Tibial nerve (tissue), 4 donors: ENCODE data around the gene NOS1AP. TPM values are rescaled to one million over a fixed set of nuclear protein-coding genes. Genes with fewer than 3 reads are reported as not detected.

Experiments used
- DNase-seq, 2 donors: peaks; one replicate each; pipeline ENCODE4 v3.0.0-alpha.2; 2019; ENCODE audit warnings: low spot score in 2 of 2
- H3K27ac ChIP-seq, 4 donors: fragments of 200-600 bp; sonication (generic) in 3 of 4; one replicate each; pipeline ENCODE4 v1.5.1; 2017 to 2019; ENCODE audit warnings: mild to moderate bottlenecking in 1 of 4
- H3K27me3 ChIP-seq, 2 donors: fragments of 200-600 bp; sonication (generic) in 1 of 2; one replicate each; pipeline versions ENCODE4 v1.5.1 to v1.6.0; 2017 to 2019
- H3K36me3 ChIP-seq, 3 donors: fragments of 200-600 bp; sonication (generic); one replicate each; pipeline ENCODE4 v1.5.1; 2018 to 2019
- H3K4me1 ChIP-seq, 4 donors: fragments of 200-600 bp; sonication (generic) in 3 of 4; one replicate each; pipeline ENCODE4 v1.5.1; 2017 to 2019
- H3K4me3 ChIP-seq, 4 donors: fragments of 200-600 bp; sonication (generic) in 3 of 4; one replicate each; pipeline ENCODE4 v1.5.1; 2017 to 2019; ENCODE audit warnings: mild to moderate bottlenecking in 1 of 4, moderate library complexity in 1 of 4
- H3K9me3 ChIP-seq, 4 donors: fragments of 200-600 bp; sonication (generic) in 3 of 4; one replicate each; pipeline ENCODE4 v1.5.1; 2017 to 2019
- EP300 ChIP-seq, 2 donors: sonication (generic); formaldehyde crosslinking; IDR thresholded peaks; one replicate each; pipeline ENCODE4 v1.6.1; 2017; ENCODE audit warnings: antibody characterized with exemption in 2 of 2, mild to moderate bottlenecking in 1 of 2
- POLR2A ChIP-seq, 2 donors: fragments of 450-650 bp; IDR thresholded peaks; one replicate each; pipeline ENCODE4 v1.6.1; 2017; ENCODE audit warnings: antibody characterized with exemption in 2 of 2, mild to moderate bottlenecking in 2 of 2, moderate library complexity in 2 of 2
- WGBS, 2 donors: methylation state at CpG; one replicate each; pipeline ENCODE4 v1.1.5; 2018; 5-methylcytosine and 5-hydroxymethylcytosine counted together
- total RNA-seq, 4 donors: library from RNA; depleted of rRNA; stranded (reverse); fragments of >200 nt; gene quantifications; one replicate each; pipeline ENCODE4 v1.1.0, GENCODE V29; 2016
- TF ChIP-seq, protein P1 (sequence below), 5 experiments: fragments of 200-600 bp in 3 of 5; fragments of 450-650 bp in 2 of 5; sonication (generic) in 3 of 5; IDR thresholded peaks; one replicate each; pipeline ENCODE4 v1.5.1; 2016 to 2019; ENCODE audit warnings: antibody characterized with exemption in 5 of 5, mild to moderate bottlenecking in 3 of 5, moderate library complexity in 2 of 5

NOS1AP gene
- total RNA-seq, 4 donors from 2014 or later, result 2.7 to 11.2 (median 5.3) TPM

DNA sequence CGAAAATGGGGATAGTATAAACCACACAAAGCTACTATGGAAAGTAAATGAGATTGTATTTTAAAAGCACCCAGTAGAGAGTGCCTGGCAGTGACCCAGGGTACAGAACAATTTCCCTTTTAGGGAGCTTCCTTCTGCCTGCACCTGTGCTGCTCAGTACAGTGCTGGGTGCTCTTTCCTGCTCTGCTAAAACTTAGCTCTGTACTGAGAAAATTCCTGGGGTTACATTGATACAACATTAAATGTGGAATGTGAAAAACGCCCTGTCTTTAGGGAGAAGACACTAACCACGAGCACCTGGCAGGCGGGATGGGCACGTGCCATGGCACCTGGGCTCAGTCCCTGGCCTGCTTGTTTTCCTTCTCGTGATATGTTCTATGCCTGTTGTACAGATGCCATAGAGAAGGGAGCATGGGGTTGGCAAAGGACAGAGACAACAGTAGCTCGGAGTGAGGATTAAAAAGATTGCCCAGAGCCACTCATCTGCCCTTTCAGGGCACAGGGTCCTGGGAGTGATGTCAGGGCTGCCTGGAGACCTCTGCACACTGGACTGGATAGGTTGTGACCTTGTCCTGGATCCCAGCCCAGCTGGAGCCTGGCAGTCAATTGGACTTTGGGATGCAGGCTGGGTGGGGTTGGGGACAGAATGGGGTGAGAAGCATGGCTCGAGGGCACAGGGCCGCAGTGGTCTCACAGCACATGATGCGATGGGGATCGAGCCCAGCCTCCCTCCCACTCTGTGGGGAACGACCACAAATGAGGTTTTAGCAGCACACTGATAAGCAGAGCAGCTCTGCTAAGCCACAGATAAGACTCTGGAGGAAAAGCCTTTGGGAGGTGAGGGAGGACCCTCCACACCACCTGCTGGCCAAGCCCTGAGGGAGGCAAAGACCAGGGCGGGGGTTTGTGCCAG, 302.9 kb downstream of the NOS1AP start:
- Histone ChIP-seq H3K4me3 (no peak overlapping the region), H3K36me3 (peaks cover 0 to 11% (median 0%) of the 10 kb centered on the region in 3 donors), H3K4me1 (peaks cover 0 to 10% (median 0%) of the 10 kb centered on the region in 4 donors), H3K27me3 (no peaks in the 10 kb centered on the region), H3K27ac (no peak overlapping the region), H3K9me3 (no peaks in the 10 kb centered on the region)
- DNase-seq, result no peak
- WGBS, 2 donors, result 50 to 62% methylated on average over 13 of the region's 13 CpGs
- TF ChIP-seq POLR2A (IDR thresholded peaks at IDR 0.05), result no peak
- TF ChIP-seq, protein P1, sequence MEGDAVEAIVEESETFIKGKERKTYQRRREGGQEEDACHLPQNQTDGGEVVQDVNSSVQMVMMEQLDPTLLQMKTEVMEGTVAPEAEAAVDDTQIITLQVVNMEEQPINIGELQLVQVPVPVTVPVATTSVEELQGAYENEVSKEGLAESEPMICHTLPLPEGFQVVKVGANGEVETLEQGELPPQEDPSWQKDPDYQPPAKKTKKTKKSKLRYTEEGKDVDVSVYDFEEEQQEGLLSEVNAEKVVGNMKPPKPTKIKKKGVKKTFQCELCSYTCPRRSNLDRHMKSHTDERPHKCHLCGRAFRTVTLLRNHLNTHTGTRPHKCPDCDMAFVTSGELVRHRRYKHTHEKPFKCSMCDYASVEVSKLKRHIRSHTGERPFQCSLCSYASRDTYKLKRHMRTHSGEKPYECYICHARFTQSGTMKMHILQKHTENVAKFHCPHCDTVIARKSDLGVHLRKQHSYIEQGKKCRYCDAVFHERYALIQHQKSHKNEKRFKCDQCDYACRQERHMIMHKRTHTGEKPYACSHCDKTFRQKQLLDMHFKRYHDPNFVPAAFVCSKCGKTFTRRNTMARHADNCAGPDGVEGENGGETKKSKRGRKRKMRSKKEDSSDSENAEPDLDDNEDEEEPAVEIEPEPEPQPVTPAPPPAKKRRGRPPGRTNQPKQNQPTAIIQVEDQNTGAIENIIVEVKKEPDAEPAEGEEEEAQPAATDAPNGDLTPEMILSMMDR (IDR thresholded peaks at IDR 0.05), result no peak
- no peak for TF ChIP-seq EP300 (IDR thresholded peaks at IDR 0.05)

DNA sequence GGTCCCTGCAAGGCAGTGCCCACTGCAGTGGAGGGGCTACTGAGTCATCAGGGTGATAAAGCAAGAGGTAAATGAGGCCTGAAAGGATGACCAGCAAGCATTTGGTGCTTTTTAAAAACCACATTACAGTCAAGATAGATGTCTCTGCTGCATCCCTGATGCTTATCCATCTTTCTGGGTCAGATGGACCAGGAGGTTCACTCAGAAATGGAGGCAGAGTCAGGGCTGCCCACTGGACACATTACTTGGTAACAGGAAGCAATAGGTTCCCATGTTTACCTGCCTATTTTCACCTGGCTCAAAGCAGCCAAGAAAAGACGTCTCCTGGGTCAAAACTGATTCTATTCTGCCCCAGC, 303.6 kb downstream of the NOS1AP start:
- Histone ChIP-seq H3K9me3 (no peaks in the 10 kb centered on the region), H3K27me3 (no peaks in the 10 kb centered on the region), H3K36me3 (peaks cover 0 to 7% (median 0%) of the 10 kb centered on the region in 3 donors), H3K27ac (no peak overlapping the region), H3K4me1 (peaks cover 0 to 10% (median 0%) of the 10 kb centered on the region in 4 donors), H3K4me3 (no peak overlapping the region)
- TF ChIP-seq EP300 (IDR thresholded peaks at IDR 0.05) (no peak), POLR2A (IDR thresholded peaks at IDR 0.05) (no peak)
- TF ChIP-seq, protein P1 (IDR thresholded peaks at IDR 0.05), result no peak
- WGBS, 2 donors, result 77 to 94% methylated on average over 1 of the region's 1 CpG
- no peak for DNase-seq

DNA sequence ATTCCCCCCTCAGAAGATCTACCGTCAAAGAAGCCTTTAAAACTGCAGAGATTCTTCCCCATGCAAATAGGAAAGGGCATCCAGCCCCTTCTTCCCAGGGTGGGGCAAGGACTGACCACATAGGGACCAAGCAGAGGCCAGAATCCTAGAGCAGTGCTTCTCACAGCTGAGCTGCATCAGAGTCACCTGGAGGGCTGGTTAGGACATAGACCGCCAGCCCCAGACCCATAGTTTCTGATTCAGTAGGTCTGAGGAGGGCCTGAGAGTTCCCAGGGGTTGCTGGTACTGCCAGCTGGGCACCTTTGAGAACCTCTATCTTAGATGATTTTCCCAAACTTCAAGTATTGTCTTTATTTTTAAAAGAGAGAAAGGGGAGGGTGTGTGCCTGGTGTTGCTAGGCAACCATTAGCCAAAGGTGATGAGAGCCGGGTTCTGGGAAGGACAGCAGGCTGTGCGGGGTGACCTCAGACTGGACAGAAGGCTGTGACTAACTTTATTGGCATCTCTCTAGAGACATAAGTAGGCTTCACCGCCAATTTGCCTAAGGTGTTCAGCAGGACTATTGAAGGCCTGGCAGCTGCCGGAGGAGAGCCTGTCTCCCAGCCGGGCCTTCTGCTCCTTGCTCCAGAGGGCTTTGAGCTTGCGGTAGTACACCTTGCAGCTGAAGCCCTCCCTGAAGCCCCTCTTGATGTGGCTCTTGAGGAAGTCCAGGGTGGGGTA, 304.2 kb downstream of the NOS1AP start:
- WGBS, 2 donors, result 87 to 92% methylated on average over 8 of the region's 8 CpGs
- Histone ChIP-seq H3K36me3 (peaks cover 0 to 7% (median 0%) of the 10 kb centered on the region in 3 donors), H3K27ac (no peak overlapping the region), H3K4me3 (no peak overlapping the region), H3K27me3 (no peaks in the 10 kb centered on the region), H3K4me1 (peaks cover 0 to 10% (median 0%) of the 10 kb centered on the region in 4 donors), H3K9me3 (no peaks in the 10 kb centered on the region)
- no peak for DNase-seq
- TF ChIP-seq, protein P1 (IDR thresholded peaks at IDR 0.05), result no peak
- no peak for TF ChIP-seq EP300 (IDR thresholded peaks at IDR 0.05)
- TF ChIP-seq POLR2A (IDR thresholded peaks at IDR 0.05), result no peak

DNA sequence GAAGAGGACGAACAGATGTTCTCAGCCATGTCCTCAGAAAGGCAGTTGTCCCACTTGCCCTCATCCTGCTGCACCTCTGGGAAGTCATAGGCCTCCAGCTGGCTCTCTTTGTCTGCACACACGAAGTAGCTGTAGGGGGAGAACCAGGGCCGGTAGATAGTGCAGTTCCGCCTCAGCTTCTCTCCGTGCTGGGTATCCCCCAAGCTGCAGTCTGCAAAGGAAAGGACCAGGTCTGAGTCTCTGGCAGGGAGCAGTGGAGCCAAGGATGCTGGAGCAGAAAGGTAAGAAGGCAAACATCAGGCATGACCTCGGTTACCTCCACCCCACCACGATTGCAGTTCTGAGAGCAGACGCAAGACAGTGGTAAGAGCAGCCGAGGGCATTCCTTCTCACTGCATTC, 304.9 kb downstream of the NOS1AP start:
- DNase-seq, result no peak

More for the DNA sequence above, 304.9 kb downstream of the NOS1AP start:
- H3K27ac ChIP-seq, result no peak overlapping the region
- peaks cover 0 to 10% (median 0%) of the 10 kb centered on the region in 4 donors for H3K4me1 ChIP-seq
- H3K9me3 ChIP-seq, result no peaks in the 10 kb centered on the region
- peaks cover 0 to 7% (median 0%) of the 10 kb centered on the region in 3 donors for H3K36me3 ChIP-seq
- no peaks in the 10 kb centered on the region for H3K27me3 ChIP-seq
- 86 to 95% methylated on average over 5 to 9 of the region's 9 CpGs for WGBS, 2 donors
- H3K4me3 ChIP-seq, result no peak overlapping the region
- TF ChIP-seq POLR2A (IDR thresholded peaks at IDR 0.05) (no peak), EP300 (IDR thresholded peaks at IDR 0.05) (no peak)
- TF ChIP-seq, protein P1 (IDR thresholded peaks at IDR 0.05), result no peak
